ENCODE measurements around the gene YARS1.
A peak's percentile ranks its signal among the peaks of the same experiment; 100 is the strongest.

The YARS1 gene

GRCh38 chr1:32741413-32742198 is 75.6 kb downstream of the YARS1 start:
- peak in 1 of 2 experiments; percentile 16 for DNase-seq

GRCh38 chr1:32741059-32741412 is 76.1 kb downstream of the YARS1 start:
- DNase-seq: no peak

- peak in 1 of 2 experiments; percentile 10 for DNase-seq
Measured at GRCh38 chr1:32736812-32737791, 80.1 kb downstream of the YARS1 start.

- DNase-seq: peak in 1 of 2 experiments; percentile 54
Measured at GRCh38 chr1:32733582-32734321, 83.4 kb downstream of the YARS1 start.

- DNase-seq: no peak
Measured at GRCh38 chr1:32729254-32730046, 87.7 kb downstream of the YARS1 start.

GRCh38 chr1:32728413-32729077 is 88.6 kb downstream of the YARS1 start:
- no peak for DNase-seq

- DNase-seq: no peak
Measured at GRCh38 chr1:32727876-32728275, 89.3 kb downstream of the YARS1 start.

GRCh38 chr1:32725615-32725982 is 91.6 kb downstream of the YARS1 start:
- no peak for DNase-seq

Data from NCI-H524 (cell line).